Kidney capillary endothelial cell (primary cell): ENCODE results near the gene RIC3.

Experiments used
- DNase-seq: peaks from one replicate; pipeline ENCODE4 v3.0.0-alpha.2; 2018; ENCODE audit warnings: low spot score

The RIC3 gene

GRCh38 chr11:8102965-8103364 is 65.9 kb downstream of the RIC3 start:
- DNase-seq: no peak

- DNase-seq: no peak
Observed at GRCh38 chr11:8102296-8102915, 66.4 kb downstream of the RIC3 start.

GRCh38 chr11:8101421-8101820 is 67.4 kb downstream of the RIC3 start:
- no peak for DNase-seq

GRCh38 chr11:8100605-8101004 is 68.2 kb downstream of the RIC3 start:
- DNase-seq: no peak

- no peak for DNase-seq
Observed at GRCh38 chr11:8100158-8100557, 68.7 kb downstream of the RIC3 start.

GRCh38 chr11:8099291-8099899 is 69.4 kb downstream of the RIC3 start:
- DNase-seq: peak; percentile 67

- no peak for DNase-seq
Observed at GRCh38 chr11:8098879-8099278, 69.9 kb downstream of the RIC3 start.

GRCh38 chr11:8098361-8098760 is 70.5 kb downstream of the RIC3 start:
- DNase-seq: no peak

GRCh38 chr11:8097926-8098325 is 70.9 kb downstream of the RIC3 start:
- no peak for DNase-seq

- no peak for DNase-seq
Observed at GRCh38 chr11:8097468-8097867, 71.4 kb downstream of the RIC3 start.

GRCh38 chr11:8097062-8097461 is 71.8 kb downstream of the RIC3 start:
- DNase-seq: no peak

- DNase-seq: no peak
Observed at GRCh38 chr11:8096575-8096974, 72.2 kb downstream of the RIC3 start.

GRCh38 chr11:8095806-8096522 is 72.9 kb downstream of the RIC3 start:
- DNase-seq: no peak

- no peak for DNase-seq
Observed at GRCh38 chr11:8095371-8095770, 73.5 kb downstream of the RIC3 start.

GRCh38 chr11:8094656-8095055 is 74.2 kb downstream of the RIC3 start:
- no peak for DNase-seq

- DNase-seq: no peak
Observed at GRCh38 chr11:8093931-8094575, 74.8 kb downstream of the RIC3 start.

- peak; percentile 68 for DNase-seq
Observed at GRCh38 chr11:8092587-8093424, 76.0 kb downstream of the RIC3 start.

GRCh38 chr11:8091721-8092120 is 77.1 kb downstream of the RIC3 start:
- DNase-seq: no peak

- no peak for DNase-seq
Observed at GRCh38 chr11:8090756-8091155, 78.1 kb downstream of the RIC3 start.

- no peak for DNase-seq
Observed at GRCh38 chr11:8089791-8090510, 78.9 kb downstream of the RIC3 start.

GRCh38 chr11:8087756-8088155 is 81.1 kb downstream of the RIC3 start:
- DNase-seq: no peak
